ENCODE measurements around the gene USP7. TPM values are rescaled to one million over a fixed set of nuclear protein-coding genes. Genes with fewer than 3 reads are reported as not detected.

USP7 gene
- total and polyA plus RNA-seq, 3 donors from 2014 or later, result 159 to 173 (median 172) TPM

- intact Hi-C loops (cut with DNase I; ENCODE audit: low total_unique reads), result no loop called here
- no peaks in the 10 kb centered on the region for H3K36me3 ChIP-seq (ENCODE audit: low read depth, missing control alignments)
- peaks cover 7% of the 10 kb centered on the region for H3K4me1 ChIP-seq
- H3K4me3 ChIP-seq, result no peak overlapping the region
- H3K9me3 ChIP-seq, result no peaks in the 10 kb centered on the region
- no peak for TF ChIP-seq CTCF (IDR thresholded peaks at IDR 0.05)
- TF ChIP-seq POLR2A (IDR thresholded peaks at IDR 0.05), result no peak
- H3K27ac ChIP-seq, result no peak overlapping the region
- H3K27me3 ChIP-seq, result no peaks in the 10 kb centered on the region
- peak; percentile 74 for DNase-seq
- 44% methylated on average over 6 of the region's 6 CpGs for WGBS, 2 donors
Observed at GRCh38 chr16:8931859-8932258, 31.8 kb downstream of the USP7 start.

DNA sequence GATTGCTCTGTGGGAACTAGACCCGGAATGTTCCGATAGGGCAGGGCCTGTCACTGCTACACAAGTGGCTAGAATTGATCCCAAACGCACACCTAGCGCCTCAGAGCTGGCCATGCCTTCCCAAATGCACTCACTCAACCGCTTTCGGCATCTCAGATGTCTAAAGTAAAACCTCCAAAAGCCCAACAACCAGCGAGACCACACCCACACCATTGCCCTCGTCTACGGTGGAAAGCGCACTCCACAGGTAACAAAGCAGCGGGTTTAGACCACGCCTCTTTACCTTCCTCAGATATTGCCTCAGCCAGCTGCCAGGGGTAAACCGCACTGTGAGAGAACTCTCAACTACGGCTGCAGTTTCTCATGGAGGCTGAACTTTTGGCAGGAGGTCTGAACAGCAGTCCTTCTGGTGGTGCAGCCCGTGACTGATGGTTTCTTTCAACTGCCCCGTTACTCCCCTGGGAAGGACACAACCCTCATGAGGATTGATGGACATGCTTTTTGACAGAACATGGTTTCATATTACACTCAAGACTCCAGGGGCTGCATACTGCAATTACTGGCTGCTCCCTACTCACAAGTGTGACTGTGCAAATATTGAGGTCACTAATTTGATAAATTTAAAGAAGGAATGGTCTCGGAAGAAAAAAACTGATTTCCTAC lies 34.5 kb downstream of the USP7 start:
- no peak for DNase-seq
- 91 to 93% methylated on average over 17 of the region's 17 CpGs for WGBS, 2 donors
- Histone ChIP-seq H3K9me3 (no peaks in the 10 kb centered on the region), H3K4me1 (no peaks in the 10 kb centered on the region), H3K27me3 (no peaks in the 10 kb centered on the region), H3K27ac (no peak overlapping the region), H3K4me3 (no peak overlapping the region), H3K36me3 (ENCODE audit: low read depth, missing control alignments) (no peaks in the 10 kb centered on the region)
- intact Hi-C loops (cut with DNase I; ENCODE audit: low total_unique reads), result no loop called here
- TF ChIP-seq POLR2A (IDR thresholded peaks at IDR 0.05) (no peak), CTCF (IDR thresholded peaks at IDR 0.05) (no peak)

DNA sequence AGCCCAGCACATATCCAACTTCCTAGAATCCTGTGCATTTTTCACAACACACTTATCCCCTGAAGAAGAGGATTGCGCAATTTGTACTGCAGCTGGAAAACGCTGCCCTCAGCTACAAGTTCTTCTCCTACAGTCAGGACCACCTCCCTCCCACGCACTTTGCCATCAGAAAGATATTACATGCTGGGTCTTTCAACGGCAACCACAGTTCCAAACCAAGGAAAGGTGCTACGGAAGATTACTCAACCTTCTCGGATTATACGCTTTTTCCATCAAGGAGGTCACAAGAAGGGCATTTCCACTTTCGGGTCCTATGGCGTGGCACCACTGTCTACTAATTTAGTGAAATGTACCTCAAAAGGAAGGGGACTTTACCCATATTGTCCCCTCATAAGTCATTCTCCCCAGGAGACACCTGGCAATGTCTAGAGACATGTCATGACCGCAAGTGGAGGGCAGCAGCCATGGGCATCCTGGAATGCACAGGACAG lies 35.2 kb downstream of the USP7 start:
- peaks cover 4% of the 10 kb centered on the region for H3K4me1 ChIP-seq
- H3K27me3 ChIP-seq, result no peaks in the 10 kb centered on the region
- 82 to 86% methylated on average over 10 of the region's 10 CpGs for WGBS, 2 donors
- H3K27ac ChIP-seq, result no peak overlapping the region
- no peak for DNase-seq
- TF ChIP-seq POLR2A (IDR thresholded peaks at IDR 0.05) (no peak), CTCF (IDR thresholded peaks at IDR 0.05) (no peak)
- intact Hi-C loops (cut with DNase I; ENCODE audit: low total_unique reads), result no loop called here
- H3K9me3 ChIP-seq, result no peaks in the 10 kb centered on the region
- no peaks in the 10 kb centered on the region for H3K36me3 ChIP-seq (ENCODE audit: low read depth, missing control alignments)
- no peak overlapping the region for H3K4me3 ChIP-seq

GRCh38 chr16:8926827-8927226 lies 36.9 kb downstream of the USP7 start:
- no peak overlapping the region for H3K27ac ChIP-seq
- TF ChIP-seq CTCF (IDR thresholded peaks at IDR 0.05), result no peak
- TF ChIP-seq POLR2A (IDR thresholded peaks at IDR 0.05), result no peak
- H3K9me3 ChIP-seq, result no peaks in the 10 kb centered on the region
- no peaks in the 10 kb centered on the region for H3K36me3 ChIP-seq (ENCODE audit: low read depth, missing control alignments)
- H3K27me3 ChIP-seq, result no peaks in the 10 kb centered on the region
- WGBS, 2 donors, result 94 to 96% methylated on average over 11 of the region's 11 CpGs
- no peak overlapping the region for H3K4me3 ChIP-seq
- no peak for DNase-seq
- peaks cover 4% of the 10 kb centered on the region for H3K4me1 ChIP-seq
- intact Hi-C loops (cut with DNase I; ENCODE audit: low total_unique reads), result no loop called here

DNA sequence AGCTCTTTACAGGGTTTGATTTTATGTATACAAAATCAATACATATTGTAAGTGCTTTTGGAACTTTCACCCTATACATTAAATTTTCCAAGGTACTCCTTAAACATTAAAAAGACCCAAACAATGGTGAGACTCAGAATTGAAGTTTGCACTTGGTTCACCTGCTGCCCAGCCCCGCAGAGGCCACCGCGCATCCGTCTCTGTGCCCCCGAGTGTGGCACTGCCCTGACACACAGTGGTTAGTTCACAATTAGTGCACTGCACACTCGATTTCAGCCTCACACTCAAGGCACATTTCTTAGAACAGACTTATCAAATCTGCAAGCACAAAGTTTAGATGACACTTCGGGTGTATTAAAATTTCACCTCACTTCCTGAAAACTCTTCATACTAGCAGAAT lies 38.3 kb downstream of the USP7 start:
- peaks cover 4% of the 10 kb centered on the region for H3K4me1 ChIP-seq
- no peak overlapping the region for H3K27ac ChIP-seq
- H3K36me3 ChIP-seq (ENCODE audit: low read depth, missing control alignments), result no peaks in the 10 kb centered on the region
- intact Hi-C loops (cut with DNase I; ENCODE audit: low total_unique reads), result no loop called here
- no peaks in the 10 kb centered on the region for H3K9me3 ChIP-seq
- no peak for DNase-seq
- TF ChIP-seq CTCF (IDR thresholded peaks at IDR 0.05), result no peak
- no peak overlapping the region for H3K4me3 ChIP-seq
- no peaks in the 10 kb centered on the region for H3K27me3 ChIP-seq
- WGBS, 2 donors, result 95 to 96% methylated on average over 7 of the region's 7 CpGs

All from testis (tissue), 3 donors.